K562 (cell line): Measurements from ENCODE around the gene IPO5. TPM values are rescaled to one million over a fixed set of nuclear protein-coding genes. Genes with fewer than 3 reads are reported as not detected.

ENCODE experiments used
- CTCFL ChIP-seq: IDR thresholded peaks from 2 replicates; pipeline ENCODE4 v1.6.1; 2011; ENCODE audit warnings: borderline replicate concordance, low read depth, mild to moderate bottlenecking, moderate library complexity, low read length; ENCODE audit not compliant: insufficient read depth, poor library complexity, severe bottlenecking
- DNMT1 ChIP-seq: fragments of 450-650 bp; IDR thresholded peaks from 2 replicates; pipeline ENCODE4 v1.6.1; 2016; ENCODE audit warnings: antibody characterized with exemption, mild to moderate bottlenecking
- GTF2E2 ChIP-seq: fragments of 200-800 bp; sonication (Bioruptor generic); IDR thresholded peaks from 2 replicates; pipeline ENCODE4 v1.6.1; 2016; ENCODE audit warnings: missing genetic modification characterization, missing compliant biosample characterization
- MAFK ChIP-seq: IDR thresholded peaks from 2 replicates; pipeline ENCODE4 v1.6.1; 2011; ENCODE audit warnings: low read length, improper control_type of control experiment
- RNF219 ChIP-seq: fragments of 250-450 bp; sonication (Bioruptor Pico); IDR thresholded peaks from 2 replicates; pipeline ENCODE4 v1.5.0; 2022; ENCODE audit warnings: mild to moderate bottlenecking
- STAT6 ChIP-seq: sonication (generic); formaldehyde crosslinking; IDR thresholded peaks from 2 replicates; pipeline ENCODE4 v1.8.1; 2023; ENCODE audit warnings: mild to moderate bottlenecking, missing genetic modification reagents
- YBX1 ChIP-seq: fragments of 450-650 bp; IDR thresholded peaks from 2 replicates; pipeline ENCODE4 v1.7.1; 2016; ENCODE audit warnings: mild to moderate bottlenecking
- ZNF274 ChIP-seq: IDR thresholded peaks from 2 replicates; pipeline ENCODE4 v1.6.1; 2011; ENCODE audit warnings: low read depth, mild to moderate bottlenecking, low read length, moderate library complexity, borderline replicate concordance
- ZNF696 ChIP-seq: fragments of 250-450 bp; sonication (Bioruptor Pico); conservative IDR thresholded peaks from 2 replicates; pipeline ENCODE4 v1.4.0; 2020; ENCODE audit warnings: mild to moderate bottlenecking, moderate library complexity
- polyA plus RNA-seq, 8 experiments: library from polyadenylated mRNA; depleted of rRNA in 4 of 8; stranded (reverse) in 5 of 8; unstranded in 3 of 8; fragments of >200 nt; fragmentation: Nextera tagmentation in 2 of 8; fragmentation: Illumina TruSeq in 1 of 8; extraction: Ambion mirVana in 2 of 8; extraction: Trizol in 1 of 8; gene quantifications; 2 replicates each; pipeline versions ENCODE4 v1.2.1 to v1.2.3, GENCODE V29; 2011 to 2014; ENCODE audit warnings: inconsistent platforms in 1 of 8, missing spikeins in 1 of 8
- total RNA-seq, 7 experiments: library from RNA; depleted of rRNA in 6 of 7; stranded (reverse); fragments of >200 nt in 6 of 7; fragmentation: Illumina TruSeq in 2 of 7; extraction: Trizol in 2 of 7; gene quantifications; 2 replicates each; pipeline versions ENCODE4 v1.2.1 to v1.2.3, GENCODE V29; 2011 to 2021; ENCODE audit warnings: low replicate concordance in 1 of 7

Gene IPO5
- total and polyA plus RNA-seq, 9 of the 15 experiments (the other 6 are each of a cell fraction or from before 2014, with no cell fraction given) = 45.8 to 206 (median 134) TPM

- TF ChIP-seq CTCFL (no peak), YBX1 (no peak), RNF219 (CRISPR knock-in tag) (no peak), GTF2E2 (tag) (no peak), MAFK (no peak), ZNF696 (no peak), STAT6 (CRISPR knock-in tag) (no peak), DNMT1 (no peak), ZNF274 (no peak)
Observed at GRCh38 chr13:98055623-98056022, 102.1 kb downstream of the IPO5 start (continued).
